ENCODE measurements around the gene SGO1. TPM values are rescaled to one million over a fixed set of nuclear protein-coding genes. Genes with fewer than 3 reads are reported as not detected.

Gene SGO1
- total RNA-seq, 1 experiment from 2014 or later: 34.3 TPM

DNA sequence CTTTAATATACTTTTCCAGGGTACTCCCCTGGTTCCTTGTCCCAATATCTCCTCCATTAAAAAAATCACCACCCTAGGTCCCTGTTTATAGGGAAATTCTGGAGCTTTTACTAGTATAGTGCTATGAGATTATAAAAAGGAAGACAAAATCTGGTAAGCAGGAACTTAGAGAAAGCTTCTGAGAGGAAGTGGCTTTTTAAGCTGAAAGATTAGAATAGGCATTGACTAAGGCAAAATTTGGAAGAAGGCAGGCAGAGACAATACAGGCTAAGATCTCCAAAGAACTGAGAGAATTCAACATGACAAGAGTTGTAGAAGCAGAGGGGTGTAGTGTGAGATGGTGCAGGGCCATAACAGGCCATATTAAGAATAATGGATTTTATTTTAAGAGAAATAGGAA is 25.8 kb downstream of the SGO1 start:
- DNase-seq (ENCODE audit: low spot score) (no peak), ATAC-seq (no peak)
- POLR2A ChIA-PET: no interaction called here
- Mint-ChIP-seq H3K9me3 (no peaks in the 10 kb centered on the region), H3K4me1 (peaks cover 4% of the 10 kb centered on the region), H3K4me3 (no peak overlapping the region), H3K27ac (no peak overlapping the region), H3K27me3 (ENCODE audit: low read depth) (no peaks in the 10 kb centered on the region), H3K36me3 (peaks cover 49% of the 10 kb centered on the region)
- TF ChIP-seq, protein P1, sequence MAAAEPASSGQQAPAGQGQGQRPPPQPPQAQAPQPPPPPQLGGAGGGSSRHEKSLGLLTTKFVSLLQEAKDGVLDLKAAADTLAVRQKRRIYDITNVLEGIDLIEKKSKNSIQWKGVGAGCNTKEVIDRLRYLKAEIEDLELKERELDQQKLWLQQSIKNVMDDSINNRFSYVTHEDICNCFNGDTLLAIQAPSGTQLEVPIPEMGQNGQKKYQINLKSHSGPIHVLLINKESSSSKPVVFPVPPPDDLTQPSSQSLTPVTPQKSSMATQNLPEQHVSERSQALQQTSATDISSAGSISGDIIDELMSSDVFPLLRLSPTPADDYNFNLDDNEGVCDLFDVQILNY (CRISPR knock-in tag; IDR thresholded peaks at IDR 0.05): no peak
- TF ChIP-seq NR1H2 (CRISPR knock-in tag; IDR thresholded peaks at IDR 0.05) (no peak), ELF4 (CRISPR knock-in tag; IDR thresholded peaks at IDR 0.05; ENCODE audit: low read depth) (no peak)
- TF ChIP-seq, protein P2, sequence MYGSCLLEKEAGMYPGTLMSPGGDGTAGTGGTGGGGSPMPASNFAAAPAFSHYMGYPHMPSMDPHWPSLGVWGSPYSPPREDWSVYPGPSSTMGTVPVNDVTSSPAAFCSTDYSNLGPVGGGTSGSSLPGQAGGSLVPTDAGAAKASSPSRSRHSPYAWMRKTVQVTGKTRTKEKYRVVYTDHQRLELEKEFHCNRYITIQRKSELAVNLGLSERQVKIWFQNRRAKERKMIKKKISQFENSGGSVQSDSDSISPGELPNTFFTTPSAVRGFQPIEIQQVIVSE (CRISPR knock-in tag; IDR thresholded peaks at IDR 0.05; ENCODE audit: borderline replicate concordance): no peak
- CTCF ChIA-PET: no interaction called here

DNA sequence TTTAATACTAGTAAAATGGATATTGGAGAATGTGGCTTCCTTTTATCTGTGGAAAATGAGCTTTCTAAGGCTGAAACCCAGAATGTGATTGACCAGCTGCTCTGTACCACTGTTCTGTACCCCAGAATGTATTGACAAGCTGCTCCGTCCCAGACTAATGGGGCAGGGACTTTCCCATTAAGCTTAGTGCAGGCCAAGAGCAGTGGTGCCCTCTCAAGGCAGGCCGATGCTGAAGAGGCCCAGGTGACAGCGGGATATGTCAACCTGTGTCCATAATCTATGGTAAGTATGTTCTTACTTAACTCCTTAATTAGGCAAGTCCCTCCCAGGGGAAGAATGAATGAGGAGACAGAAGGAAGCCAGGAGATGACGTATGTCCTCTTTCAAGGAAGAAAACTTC is 31.1 kb downstream of the SGO1 start:
- POLR2A ChIA-PET: interaction anchor here (0.6 kb wide), 1 partner anchor 178 kb away, joined by 4 read pairs; no protein-coding TSS in a partner anchor
- CTCF ChIA-PET: interaction anchor here (1.2 kb wide), 1 partner anchor 113 kb away, joined by 4 read pairs; no protein-coding TSS in a partner anchor
- H3K4me3 Mint-ChIP-seq: no peak overlapping the region
- peak; percentile 78 for ATAC-seq
- peak; percentile 82 for TF ChIP-seq ZNF121 (CRISPR knock-in tag; IDR thresholded peaks at IDR 0.05)
- TF ChIP-seq, protein P3, sequence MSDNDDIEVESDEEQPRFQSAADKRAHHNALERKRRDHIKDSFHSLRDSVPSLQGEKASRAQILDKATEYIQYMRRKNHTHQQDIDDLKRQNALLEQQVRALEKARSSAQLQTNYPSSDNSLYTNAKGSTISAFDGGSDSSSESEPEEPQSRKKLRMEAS (CRISPR knock-in tag; IDR thresholded peaks at IDR 0.05): no peak
- H3K4me1 Mint-ChIP-seq: no peaks in the 10 kb centered on the region
- peaks cover 18% of the 10 kb centered on the region for H3K36me3 Mint-ChIP-seq
- no peaks in the 10 kb centered on the region for H3K27me3 Mint-ChIP-seq (ENCODE audit: low read depth)
- H3K9me3 Mint-ChIP-seq: no peaks in the 10 kb centered on the region
- H3K27ac Mint-ChIP-seq: no peak overlapping the region
- peak; percentile 14 for DNase-seq (ENCODE audit: low spot score)

DNA sequence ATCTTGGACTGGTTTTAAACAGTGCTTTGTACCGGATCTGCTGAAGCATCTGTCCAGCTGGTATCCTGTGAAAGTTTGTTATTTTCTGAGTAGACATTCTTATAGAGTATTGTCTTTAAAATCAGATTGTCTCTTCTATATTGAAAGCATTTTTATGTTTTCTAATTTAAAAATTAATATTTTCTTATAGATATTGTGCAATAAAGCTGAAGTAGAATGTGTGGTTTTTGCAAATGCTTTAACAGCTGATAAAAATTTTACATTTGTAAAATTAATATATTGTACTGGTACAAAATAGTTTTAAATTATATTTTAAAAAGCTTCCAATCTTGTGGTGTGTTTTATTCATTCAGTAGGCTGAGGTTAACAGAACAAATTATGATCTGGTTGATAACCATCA is 31.9 kb downstream of the SGO1 start:
- H3K4me3 Mint-ChIP-seq: no peak overlapping the region
- DNase-seq (ENCODE audit: low spot score) (no peak), ATAC-seq (no peak)
- no peaks in the 10 kb centered on the region for H3K4me1 Mint-ChIP-seq
- H3K36me3 Mint-ChIP-seq: peaks cover 11% of the 10 kb centered on the region
- ChIA-PET POLR2A (interaction anchor here (0.6 kb wide), 1 partner anchor 177 kb away, joined by 4 read pairs; no protein-coding TSS in a partner anchor), CTCF (interaction anchor here (1.2 kb wide), 1 partner anchor 113 kb away, joined by 4 read pairs; no protein-coding TSS in a partner anchor)
- no peak overlapping the region for H3K27ac Mint-ChIP-seq
- no peaks in the 10 kb centered on the region for H3K9me3 Mint-ChIP-seq
- no peaks in the 10 kb centered on the region for H3K27me3 Mint-ChIP-seq (ENCODE audit: low read depth)
- TF ChIP-seq ZNF138 (CRISPR knock-in tag; conservative IDR thresholded peaks at IDR 0.05) (no peak), GRHL2 (CRISPR knock-in tag; IDR thresholded peaks at IDR 0.05; ENCODE audit: insufficient replicate concordance, severe bottlenecking) (no peak), SP1 (CRISPR knock-in tag; conservative IDR thresholded peaks at IDR 0.05) (no peak), NFE2L1 (CRISPR knock-in tag; IDR thresholded peaks at IDR 0.05) (no peak), JUN (CRISPR knock-in tag; IDR thresholded peaks at IDR 0.05) (no peak), ZNF263 (CRISPR knock-in tag; IDR thresholded peaks at IDR 0.05; ENCODE audit: low read depth) (no peak), ZBTB21 (CRISPR knock-in tag; IDR thresholded peaks at IDR 0.05; ENCODE audit: borderline replicate concordance) (no peak), KAT7 (CRISPR knock-in tag; IDR thresholded peaks at IDR 0.05; ENCODE audit: borderline replicate concordance) (no peak)
- TF ChIP-seq, protein P4, sequence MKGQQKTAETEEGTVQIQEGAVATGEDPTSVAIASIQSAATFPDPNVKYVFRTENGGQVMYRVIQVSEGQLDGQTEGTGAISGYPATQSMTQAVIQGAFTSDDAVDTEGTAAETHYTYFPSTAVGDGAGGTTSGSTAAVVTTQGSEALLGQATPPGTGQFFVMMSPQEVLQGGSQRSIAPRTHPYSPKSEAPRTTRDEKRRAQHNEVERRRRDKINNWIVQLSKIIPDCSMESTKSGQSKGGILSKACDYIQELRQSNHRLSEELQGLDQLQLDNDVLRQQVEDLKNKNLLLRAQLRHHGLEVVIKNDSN (CRISPR knock-in tag; IDR thresholded peaks at IDR 0.05): no peak
- TF ChIP-seq, protein P5, sequence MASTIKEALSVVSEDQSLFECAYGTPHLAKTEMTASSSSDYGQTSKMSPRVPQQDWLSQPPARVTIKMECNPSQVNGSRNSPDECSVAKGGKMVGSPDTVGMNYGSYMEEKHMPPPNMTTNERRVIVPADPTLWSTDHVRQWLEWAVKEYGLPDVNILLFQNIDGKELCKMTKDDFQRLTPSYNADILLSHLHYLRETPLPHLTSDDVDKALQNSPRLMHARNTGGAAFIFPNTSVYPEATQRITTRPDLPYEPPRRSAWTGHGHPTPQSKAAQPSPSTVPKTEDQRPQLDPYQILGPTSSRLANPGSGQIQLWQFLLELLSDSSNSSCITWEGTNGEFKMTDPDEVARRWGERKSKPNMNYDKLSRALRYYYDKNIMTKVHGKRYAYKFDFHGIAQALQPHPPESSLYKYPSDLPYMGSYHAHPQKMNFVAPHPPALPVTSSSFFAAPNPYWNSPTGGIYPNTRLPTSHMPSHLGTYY (CRISPR knock-in tag; IDR thresholded peaks at IDR 0.05): no peak
- TF ChIP-seq, protein P6, sequence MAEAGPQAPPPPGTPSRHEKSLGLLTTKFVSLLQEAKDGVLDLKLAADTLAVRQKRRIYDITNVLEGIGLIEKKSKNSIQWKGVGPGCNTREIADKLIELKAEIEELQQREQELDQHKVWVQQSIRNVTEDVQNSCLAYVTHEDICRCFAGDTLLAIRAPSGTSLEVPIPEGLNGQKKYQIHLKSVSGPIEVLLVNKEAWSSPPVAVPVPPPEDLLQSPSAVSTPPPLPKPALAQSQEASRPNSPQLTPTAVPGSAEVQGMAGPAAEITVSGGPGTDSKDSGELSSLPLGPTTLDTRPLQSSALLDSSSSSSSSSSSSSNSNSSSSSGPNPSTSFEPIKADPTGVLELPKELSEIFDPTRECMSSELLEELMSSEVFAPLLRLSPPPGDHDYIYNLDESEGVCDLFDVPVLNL (CRISPR knock-in tag; IDR thresholded peaks at IDR 0.05; ENCODE audit: borderline replicate concordance, low read depth): no peak
- TF ChIP-seq, protein P7, sequence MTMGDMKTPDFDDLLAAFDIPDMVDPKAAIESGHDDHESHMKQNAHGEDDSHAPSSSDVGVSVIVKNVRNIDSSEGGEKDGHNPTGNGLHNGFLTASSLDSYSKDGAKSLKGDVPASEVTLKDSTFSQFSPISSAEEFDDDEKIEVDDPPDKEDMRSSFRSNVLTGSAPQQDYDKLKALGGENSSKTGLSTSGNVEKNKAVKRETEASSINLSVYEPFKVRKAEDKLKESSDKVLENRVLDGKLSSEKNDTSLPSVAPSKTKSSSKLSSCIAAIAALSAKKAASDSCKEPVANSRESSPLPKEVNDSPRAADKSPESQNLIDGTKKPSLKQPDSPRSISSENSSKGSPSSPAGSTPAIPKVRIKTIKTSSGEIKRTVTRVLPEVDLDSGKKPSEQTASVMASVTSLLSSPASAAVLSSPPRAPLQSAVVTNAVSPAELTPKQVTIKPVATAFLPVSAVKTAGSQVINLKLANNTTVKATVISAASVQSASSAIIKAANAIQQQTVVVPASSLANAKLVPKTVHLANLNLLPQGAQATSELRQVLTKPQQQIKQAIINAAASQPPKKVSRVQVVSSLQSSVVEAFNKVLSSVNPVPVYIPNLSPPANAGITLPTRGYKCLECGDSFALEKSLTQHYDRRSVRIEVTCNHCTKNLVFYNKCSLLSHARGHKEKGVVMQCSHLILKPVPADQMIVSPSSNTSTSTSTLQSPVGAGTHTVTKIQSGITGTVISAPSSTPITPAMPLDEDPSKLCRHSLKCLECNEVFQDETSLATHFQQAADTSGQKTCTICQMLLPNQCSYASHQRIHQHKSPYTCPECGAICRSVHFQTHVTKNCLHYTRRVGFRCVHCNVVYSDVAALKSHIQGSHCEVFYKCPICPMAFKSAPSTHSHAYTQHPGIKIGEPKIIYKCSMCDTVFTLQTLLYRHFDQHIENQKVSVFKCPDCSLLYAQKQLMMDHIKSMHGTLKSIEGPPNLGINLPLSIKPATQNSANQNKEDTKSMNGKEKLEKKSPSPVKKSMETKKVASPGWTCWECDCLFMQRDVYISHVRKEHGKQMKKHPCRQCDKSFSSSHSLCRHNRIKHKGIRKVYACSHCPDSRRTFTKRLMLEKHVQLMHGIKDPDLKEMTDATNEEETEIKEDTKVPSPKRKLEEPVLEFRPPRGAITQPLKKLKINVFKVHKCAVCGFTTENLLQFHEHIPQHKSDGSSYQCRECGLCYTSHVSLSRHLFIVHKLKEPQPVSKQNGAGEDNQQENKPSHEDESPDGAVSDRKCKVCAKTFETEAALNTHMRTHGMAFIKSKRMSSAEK (CRISPR knock-in tag; IDR thresholded peaks at IDR 0.05; ENCODE audit: borderline replicate concordance): no peak
- TF ChIP-seq, protein P8, sequence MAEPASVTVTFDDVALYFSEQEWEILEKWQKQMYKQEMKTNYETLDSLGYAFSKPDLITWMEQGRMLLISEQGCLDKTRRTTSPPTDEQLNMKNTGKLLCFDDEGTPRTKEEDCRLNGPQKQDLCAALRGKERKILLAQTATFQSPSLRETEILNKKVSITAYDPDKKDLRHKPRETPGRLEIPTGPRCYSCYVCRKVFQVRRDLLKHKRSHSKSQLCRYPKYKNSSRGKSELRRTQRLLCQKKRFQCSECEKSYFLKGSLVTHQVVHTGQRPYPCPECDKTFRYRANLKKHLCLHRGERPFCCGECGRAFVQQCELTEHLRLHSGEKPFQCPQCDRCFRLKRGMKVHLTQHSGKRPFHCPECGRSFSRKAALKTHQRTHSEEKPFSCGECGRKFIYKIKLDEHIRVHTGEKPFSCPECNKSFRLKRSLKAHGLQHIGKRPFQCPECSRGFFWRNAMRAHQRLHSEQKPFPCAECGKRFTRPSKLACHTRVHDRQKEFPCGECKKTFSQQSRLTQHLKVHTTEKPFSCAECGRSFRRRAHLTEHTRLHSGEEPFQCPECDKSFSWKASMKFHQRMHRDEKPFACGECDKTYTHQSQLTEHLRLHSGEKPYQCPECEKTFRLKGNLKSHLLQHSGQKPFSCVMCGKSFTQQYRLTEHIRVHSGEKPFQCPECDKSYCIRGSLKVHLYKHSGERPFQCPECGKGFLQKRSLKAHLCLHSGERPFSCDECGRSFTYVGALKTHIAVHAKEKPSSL (CRISPR knock-in tag; conservative IDR thresholded peaks at IDR 0.05): no peak
